Stimulated activated memory B cell treated with anti-CD40 and anti-IgM and Interleukin-4, amounts not matched to agents 10 μg/mL and 1 μg/mL and 100 μg/mL, for 72 hours (primary cell): ENCODE data around the gene PRSS27.
A peak's percentile ranks its signal among the peaks of the same experiment; 100 is the strongest.
"Not testable (repeated sequence)": the region's sequence is repeated elsewhere in the genome, so short reads cannot be mapped to it uniquely, and the experiment has no call there.

Experiments used
- ATAC-seq: fragments of 150-1000 bp; cut with Tn5 transposase; 2 replicates; pipeline ENCODE4 v1.10.0; 2021
- H3K27ac Mint-ChIP-seq: one replicate; pipeline ENCODE4 v1.8.0; 2022; ENCODE audit warnings: mild to moderate bottlenecking, mixed read lengths
- H3K27me3 Mint-ChIP-seq: one replicate; pipeline ENCODE4 v1.8.0; 2022; ENCODE audit warnings: mixed read lengths
- H3K36me3 Mint-ChIP-seq: one replicate; pipeline ENCODE4 v1.8.0; 2022; ENCODE audit warnings: mixed read lengths
- H3K4me1 Mint-ChIP-seq: one replicate; pipeline ENCODE4 v1.8.0; 2022; ENCODE audit warnings: mixed read lengths
- H3K4me3 Mint-ChIP-seq: one replicate; pipeline ENCODE4 v1.8.0; 2022; ENCODE audit warnings: mild to moderate bottlenecking, moderate library complexity, mixed read lengths
- H3K9me3 Mint-ChIP-seq: one replicate; pipeline ENCODE4 v1.8.0; 2022; ENCODE audit warnings: mixed read lengths

Gene PRSS27

DNA sequence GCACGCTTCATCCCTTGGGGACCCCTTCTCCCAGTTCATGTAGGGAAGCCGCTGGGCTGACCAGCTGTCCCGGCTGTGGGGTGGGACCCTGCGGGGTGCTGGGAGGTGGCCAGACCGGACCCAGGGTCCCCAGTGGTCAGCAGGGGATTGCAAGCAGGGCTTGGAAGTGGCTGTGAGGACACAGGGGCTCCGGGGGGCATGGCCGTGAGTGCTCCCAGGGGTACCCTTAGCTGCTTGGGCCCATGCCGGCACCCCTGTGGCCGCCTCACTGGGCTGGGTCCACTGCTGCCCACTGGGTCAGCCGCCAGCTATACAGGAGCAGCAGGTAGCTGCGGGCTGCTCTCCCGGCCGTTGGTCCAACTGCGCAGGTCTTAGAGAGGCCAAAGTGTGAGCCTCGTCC lies 18.8 kb downstream of the PRSS27 start:
- no peak overlapping the region for H3K27ac Mint-ChIP-seq
- peaks cover 5% of the 10 kb centered on the region for H3K4me1 Mint-ChIP-seq
- H3K27me3 Mint-ChIP-seq, result no peaks in the 10 kb centered on the region
- no peaks in the 10 kb centered on the region for H3K9me3 Mint-ChIP-seq
- peaks cover 57% of the 10 kb centered on the region for H3K36me3 Mint-ChIP-seq
- ATAC-seq, result no peak
- H3K4me3 Mint-ChIP-seq, result no peak overlapping the region

DNA sequence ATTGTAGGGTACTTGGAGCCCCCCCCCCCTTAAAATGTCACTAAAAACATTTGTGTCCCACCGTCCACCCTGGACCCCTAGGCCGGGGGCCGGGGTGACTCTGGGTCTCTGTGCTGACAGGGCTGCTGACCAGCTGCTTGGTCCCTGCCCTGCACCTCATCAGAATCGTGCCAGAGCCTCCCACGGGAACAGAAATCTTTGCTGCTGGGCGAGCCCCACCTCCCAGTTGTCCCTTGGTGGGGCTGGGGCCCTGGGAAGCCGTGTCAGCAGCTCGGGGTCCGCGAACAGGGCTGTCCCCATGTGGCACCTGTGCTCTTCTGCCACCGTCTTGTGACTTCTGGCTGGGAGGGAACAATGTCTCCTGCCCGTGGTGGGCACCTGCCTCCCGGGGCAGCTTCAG lies 19.2 kb downstream of the PRSS27 start:
- H3K36me3 Mint-ChIP-seq, result peaks cover 52% of the 10 kb centered on the region
- no peaks in the 10 kb centered on the region for H3K9me3 Mint-ChIP-seq
- no peak overlapping the region for H3K4me3 Mint-ChIP-seq
- peaks cover 5% of the 10 kb centered on the region for H3K4me1 Mint-ChIP-seq
- no peak for ATAC-seq
- no peaks in the 10 kb centered on the region for H3K27me3 Mint-ChIP-seq
- H3K27ac Mint-ChIP-seq, result no peak overlapping the region

DNA sequence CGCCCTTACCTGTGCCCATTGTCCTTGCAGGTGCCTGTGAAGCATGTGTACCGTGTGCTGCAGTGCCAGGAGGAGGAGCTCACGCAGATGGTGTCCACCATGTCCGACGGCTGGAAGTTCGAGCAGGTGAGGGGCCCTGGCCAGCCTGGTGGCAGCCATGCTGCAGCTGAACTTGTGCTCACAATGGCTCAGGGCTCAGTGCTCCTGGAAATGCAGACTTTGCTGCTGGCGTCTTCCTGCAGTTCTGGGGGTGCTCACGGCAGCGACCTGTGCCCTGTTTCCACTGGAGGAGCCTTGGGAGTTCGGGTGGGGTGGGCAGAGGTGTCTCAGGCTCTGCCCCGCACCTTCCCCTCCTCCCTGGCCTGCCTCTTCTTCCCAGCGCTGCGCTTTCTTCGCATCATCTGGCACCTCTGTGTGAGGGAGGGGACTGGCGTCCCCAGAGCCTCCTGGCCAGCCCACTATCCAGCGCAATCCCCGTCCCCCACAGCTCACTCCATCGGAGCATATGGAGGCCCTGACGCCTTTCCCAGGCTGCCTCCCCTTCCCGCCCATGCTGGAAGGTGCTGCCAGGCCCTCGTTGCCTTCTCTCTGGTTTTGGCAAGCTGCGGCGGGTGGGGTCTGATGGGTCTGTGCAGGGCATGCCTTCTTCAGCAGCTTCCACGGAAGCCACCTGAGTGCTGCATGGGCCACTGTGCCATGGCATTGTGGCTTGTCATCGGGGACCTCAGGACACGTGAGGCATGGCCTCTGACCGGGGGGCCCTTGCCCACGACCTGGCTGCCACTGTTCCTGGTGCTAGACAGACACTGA lies 20.0 kb downstream of the PRSS27 start:
- H3K36me3 Mint-ChIP-seq, result peaks cover 47% of the 10 kb centered on the region
- no peak overlapping the region for H3K27ac Mint-ChIP-seq
- no peak for ATAC-seq
- peaks cover 5% of the 10 kb centered on the region for H3K4me1 Mint-ChIP-seq
- no peak overlapping the region for H3K4me3 Mint-ChIP-seq
- no peaks in the 10 kb centered on the region for H3K27me3 Mint-ChIP-seq
- H3K9me3 Mint-ChIP-seq, result no peaks in the 10 kb centered on the region

DNA sequence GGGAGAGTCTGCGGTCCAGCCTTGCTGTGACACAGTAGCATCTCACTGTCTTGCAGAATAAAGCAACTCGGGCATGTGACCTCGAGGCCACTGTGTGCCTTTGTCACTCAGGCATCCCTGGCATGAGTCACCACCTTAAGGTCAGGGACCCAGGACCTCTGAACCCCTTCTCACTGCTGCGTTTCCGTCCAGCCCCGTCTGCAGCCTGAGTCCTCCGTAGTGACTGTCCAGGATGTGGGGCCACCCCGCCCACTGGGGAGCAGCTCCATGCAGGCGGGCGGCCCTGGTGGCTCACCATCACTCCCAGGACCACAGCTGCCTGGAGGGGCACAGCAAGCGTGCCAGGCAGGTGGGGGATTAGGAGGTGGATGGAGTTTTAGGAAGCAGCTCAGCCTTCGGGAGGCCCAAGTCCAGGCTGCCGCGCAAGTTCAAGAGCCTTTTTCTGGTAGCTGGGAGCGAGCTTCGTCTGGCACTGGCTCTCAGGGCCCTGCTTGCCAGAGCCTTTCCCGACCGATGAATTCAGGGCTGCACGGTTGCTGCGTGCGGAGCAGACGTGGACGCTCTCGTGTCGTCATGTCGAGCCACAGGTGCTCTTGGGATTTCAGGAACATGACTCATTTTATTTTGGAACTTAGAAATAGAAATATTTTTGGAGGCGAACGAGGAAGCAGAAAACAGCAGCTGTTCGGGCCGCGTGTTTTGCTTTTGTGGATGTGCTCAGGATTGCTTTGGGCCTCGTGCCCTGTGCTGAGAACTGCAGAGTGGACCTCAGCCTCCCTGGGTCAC lies 20.9 kb downstream of the PRSS27 start:
- Mint-ChIP-seq H3K4me3 (no peak overlapping the region), H3K9me3 (no peaks in the 10 kb centered on the region), H3K4me1 (peaks cover 5% of the 10 kb centered on the region), H3K36me3 (peaks cover 45% of the 10 kb centered on the region), H3K27me3 (no peaks in the 10 kb centered on the region), H3K27ac (no peak overlapping the region)
- ATAC-seq, result no peak

DNA sequence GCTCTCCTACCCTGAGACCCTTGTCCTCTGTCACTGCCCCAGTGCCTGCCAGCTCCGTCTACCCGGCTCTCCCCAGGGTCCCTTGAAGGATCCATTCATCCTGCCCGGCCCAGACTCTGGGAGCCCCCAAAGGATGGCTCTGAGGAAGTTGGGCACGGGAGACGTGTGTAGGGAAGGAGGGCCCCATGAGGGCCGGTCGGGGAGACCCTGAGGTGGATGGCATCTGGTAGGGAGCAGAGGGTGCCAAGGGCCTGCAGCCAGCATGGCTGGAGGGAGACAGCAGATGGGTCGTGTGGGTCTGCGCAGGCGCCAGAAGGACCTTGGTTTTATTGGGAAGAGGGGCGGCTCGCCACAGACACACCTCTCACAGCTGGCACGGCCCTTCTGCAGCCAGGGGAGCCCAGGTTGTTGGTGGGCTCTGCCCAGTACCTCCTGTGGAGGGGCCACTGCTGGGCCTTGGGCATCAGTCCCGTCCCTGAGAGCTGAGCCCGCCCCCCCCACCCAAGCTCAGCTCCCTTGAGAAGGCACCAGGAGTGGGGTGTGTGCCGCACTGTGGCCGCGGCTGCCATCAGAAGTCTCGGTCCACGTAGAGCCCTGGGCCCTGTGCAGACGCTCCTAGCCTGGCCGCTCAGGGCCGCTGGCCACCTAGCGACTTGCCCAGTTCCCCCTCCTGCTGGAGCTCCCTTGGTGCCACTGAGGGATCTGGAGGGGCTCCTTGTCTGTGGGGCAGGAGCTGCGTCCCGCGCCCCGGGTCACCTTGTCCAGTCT lies 21.7 kb downstream of the PRSS27 start:
- H3K27me3 Mint-ChIP-seq, result no peaks in the 10 kb centered on the region
- no peaks in the 10 kb centered on the region for H3K9me3 Mint-ChIP-seq
- H3K36me3 Mint-ChIP-seq, result peaks cover 45% of the 10 kb centered on the region
- no peak overlapping the region for H3K4me3 Mint-ChIP-seq
- peaks cover 10% of the 10 kb centered on the region for H3K4me1 Mint-ChIP-seq
- H3K27ac Mint-ChIP-seq, result no peak overlapping the region
- no peak for ATAC-seq

DNA sequence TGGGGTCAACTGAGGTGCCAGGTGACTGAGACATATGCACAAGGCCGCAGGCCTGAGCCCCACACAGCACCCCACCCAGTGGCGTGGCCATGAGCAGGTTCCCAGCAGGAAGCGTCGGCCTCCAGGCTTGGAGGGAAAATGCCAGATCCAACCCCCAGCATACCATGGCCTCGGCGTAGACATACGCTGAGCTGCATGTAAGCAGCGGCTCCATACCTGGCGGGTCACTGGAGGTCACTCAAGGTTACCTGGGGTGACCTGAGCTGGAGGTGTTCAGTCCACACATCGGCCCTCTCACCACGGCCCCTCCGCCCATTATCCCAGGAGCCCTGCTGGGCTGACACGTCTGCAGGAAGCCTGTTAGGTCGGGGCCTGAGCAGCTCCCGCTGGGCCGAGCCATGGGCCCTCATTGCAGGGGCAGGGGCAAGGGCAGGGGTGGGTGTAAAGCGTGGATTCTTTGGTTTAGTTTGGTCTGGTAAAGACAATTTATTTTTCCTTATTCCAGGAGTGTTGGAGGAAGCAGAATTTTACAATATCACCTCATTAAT lies 22.5 kb downstream of the PRSS27 start:
- Mint-ChIP-seq H3K4me1 (peaks cover 18% of the 10 kb centered on the region), H3K9me3 (no peaks in the 10 kb centered on the region), H3K36me3 (peaks cover 42% of the 10 kb centered on the region), H3K4me3 (no peak overlapping the region), H3K27me3 (no peaks in the 10 kb centered on the region), H3K27ac (no peak overlapping the region)
- ATAC-seq, result no peak

DNA sequence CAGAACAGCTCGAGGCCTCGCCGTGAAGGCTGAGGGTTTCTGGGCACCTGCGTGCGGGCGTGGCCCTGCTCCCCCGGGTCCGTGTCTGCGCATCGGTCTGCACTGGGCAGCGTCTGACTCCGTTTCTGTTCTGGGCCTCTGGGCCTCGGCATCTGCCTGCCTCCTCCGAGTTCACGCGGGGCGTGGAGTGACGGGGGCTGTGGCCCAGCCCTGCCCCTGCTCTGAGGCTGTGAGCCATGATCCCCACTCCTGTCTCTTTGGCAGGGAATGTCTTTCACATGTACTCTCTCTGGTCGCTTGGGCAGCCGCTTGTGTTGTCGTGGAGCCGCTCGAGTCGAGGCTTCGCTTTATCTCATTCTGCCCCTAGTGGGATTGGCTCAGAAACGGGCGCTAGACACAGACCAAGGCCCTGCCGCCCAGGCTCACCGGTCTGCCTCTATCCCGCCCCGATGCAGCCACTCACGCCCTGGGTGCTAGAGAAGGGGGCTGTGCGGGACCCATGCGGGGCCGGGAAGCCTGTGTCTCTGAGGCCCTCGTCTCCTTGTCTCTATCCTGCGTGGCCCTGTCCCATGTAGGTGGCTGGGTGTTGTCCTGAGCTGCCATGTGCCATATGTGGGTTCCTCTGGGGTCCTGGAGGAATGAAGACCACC lies 23.3 kb downstream of the PRSS27 start:
- peaks cover 23% of the 10 kb centered on the region for H3K4me1 Mint-ChIP-seq
- H3K27me3 Mint-ChIP-seq, H3K27ac Mint-ChIP-seq, H3K9me3 Mint-ChIP-seq, ATAC-seq, H3K4me3 Mint-ChIP-seq: not testable (repeated sequence)
- H3K36me3 Mint-ChIP-seq, result peaks cover 36% of the 10 kb centered on the region

DNA sequence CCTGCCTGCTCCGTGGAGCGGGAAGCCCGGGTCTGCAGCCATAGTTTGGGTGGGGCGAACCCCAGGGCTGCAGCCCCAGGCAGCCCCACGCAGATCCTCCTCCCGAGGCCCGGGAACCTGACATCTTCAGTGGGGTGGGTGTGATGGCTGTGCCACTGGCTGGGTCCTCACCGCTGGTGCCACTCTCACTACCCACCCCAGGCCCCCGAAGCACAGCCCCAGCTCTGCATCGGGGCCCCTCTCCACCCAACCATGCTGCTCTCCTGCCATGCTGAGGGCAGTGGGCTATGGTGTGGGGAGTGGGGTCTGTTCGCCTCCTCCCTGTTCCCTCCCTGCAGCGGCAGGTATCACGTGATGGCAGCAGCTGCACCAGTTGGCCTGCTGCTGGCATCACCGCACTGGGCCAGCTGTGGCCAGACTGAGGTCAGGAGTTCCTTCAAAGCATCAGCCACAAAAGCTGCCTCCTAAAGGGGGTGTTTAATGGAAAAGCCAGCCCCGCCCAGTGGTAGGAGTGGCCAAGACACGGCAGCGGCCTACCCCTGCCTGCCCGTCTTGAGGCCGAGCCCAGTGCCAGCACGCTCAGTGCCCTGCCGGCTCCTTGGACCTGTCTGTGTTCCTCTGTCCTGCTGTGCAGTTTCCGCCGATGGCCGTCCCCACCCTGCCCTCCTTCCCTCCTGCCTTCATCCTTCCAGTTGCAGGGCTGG lies 26.9 kb downstream of the PRSS27 start:
- Mint-ChIP-seq H3K27ac (no peak overlapping the region), H3K36me3 (peaks cover 25% of the 10 kb centered on the region), H3K4me1 (peaks cover 26% of the 10 kb centered on the region), H3K9me3 (no peaks in the 10 kb centered on the region), H3K4me3 (no peak overlapping the region), H3K27me3 (no peaks in the 10 kb centered on the region)
- peak; percentile 36 for ATAC-seq

DNA sequence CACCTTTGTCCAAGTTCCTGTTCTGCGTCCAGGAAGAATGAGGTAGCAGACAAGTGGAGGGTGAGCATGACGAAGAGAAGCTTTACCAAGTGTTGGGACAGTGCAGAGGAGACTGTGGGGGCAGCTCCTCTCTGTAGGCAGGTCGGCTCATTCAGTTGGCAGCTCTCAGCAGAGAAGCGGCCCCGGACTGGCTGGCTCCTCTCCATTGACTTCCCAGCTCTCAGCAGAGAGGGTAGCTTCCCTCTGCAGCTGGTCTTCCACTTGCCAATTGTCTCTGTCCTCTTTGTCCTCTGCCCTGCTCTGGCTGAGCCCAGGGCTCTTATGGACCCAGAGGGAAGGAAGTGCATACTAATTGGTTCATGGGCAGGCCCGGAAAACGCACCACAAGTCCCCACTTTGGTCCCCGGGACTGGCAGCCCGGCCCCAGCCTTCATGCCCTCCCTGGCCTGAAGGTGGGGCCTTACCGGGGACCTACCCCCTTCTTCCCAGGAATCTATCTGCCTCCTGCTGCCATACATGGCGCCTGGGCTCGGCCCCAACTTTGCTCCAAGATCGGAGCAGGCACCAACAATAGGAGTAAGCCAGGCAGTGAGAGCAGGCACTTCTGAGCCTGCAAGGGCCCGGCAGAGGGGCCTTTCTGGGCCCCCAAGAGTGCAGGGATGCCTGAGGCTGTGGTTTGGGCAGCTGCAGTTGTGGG lies 27.6 kb downstream of the PRSS27 start:
- no peak for ATAC-seq
- H3K27me3 Mint-ChIP-seq, result no peaks in the 10 kb centered on the region
- H3K9me3 Mint-ChIP-seq, result no peaks in the 10 kb centered on the region
- H3K4me3 Mint-ChIP-seq, result no peak overlapping the region
- peaks cover 33% of the 10 kb centered on the region for H3K4me1 Mint-ChIP-seq
- peaks cover 18% of the 10 kb centered on the region for H3K36me3 Mint-ChIP-seq
- no peak overlapping the region for H3K27ac Mint-ChIP-seq

DNA sequence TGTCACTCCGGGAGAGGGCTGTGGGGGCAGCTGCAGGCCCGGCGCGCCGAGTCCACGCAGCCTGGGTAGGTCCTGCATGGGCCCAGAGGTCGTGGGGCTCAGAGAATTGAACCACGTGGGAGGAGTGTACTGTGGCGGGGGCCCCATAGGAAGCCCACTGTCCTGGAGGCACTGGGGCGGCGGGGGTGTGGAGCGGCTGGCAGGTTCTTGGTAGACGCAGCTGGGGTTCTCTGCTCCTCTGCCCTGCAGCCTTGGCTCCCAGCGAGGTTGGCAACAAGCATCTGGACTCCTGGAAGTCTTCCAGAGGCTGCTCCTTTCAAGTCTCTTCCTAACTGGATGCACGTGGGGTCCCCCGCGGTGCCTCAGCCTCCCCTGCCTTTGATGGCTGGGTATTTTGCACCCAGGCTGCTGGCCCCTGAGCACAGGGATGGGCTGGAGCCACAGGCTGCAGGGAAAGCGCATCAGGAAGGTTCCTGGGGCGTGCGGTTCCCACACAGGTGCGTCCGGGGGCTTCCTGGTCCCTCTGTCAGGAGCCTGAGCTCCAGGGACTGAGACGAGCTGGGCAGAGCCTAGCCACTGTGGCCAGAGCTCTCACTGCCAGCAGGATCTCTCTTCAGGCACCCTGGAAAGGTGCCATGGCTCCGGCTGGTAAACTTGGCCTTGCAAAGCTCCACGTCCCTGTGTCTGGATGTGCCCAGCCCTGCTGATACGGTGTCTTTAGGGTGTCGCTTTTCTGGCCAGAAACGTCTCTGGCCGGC lies 28.4 kb downstream of the PRSS27 start:
- no peak for ATAC-seq
- H3K4me1 Mint-ChIP-seq, result peaks cover 36% of the 10 kb centered on the region
- H3K27ac Mint-ChIP-seq, result no peak overlapping the region
- H3K36me3 Mint-ChIP-seq, result peaks cover 12% of the 10 kb centered on the region
- H3K27me3 Mint-ChIP-seq, result no peaks in the 10 kb centered on the region
- H3K4me3 Mint-ChIP-seq, result no peak overlapping the region
- no peaks in the 10 kb centered on the region for H3K9me3 Mint-ChIP-seq

DNA sequence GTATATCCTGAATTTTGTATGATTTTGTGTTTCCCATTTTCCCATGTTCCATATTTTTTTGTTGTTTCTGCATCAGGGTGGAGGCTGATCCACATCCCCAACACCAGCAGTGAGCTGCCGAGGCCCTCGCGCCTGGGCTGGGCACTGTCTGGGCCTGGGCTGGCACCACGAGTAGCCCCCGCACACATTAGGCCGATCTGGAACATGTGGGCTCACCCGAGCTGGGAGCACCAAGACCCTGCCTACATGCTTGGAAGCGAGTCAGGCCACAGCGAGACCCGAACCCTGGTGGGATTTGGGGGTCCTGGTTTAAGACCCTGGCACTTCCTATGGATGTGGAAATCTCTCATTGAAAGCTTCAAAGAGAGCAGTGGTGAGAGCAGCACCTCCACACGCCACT lies 29.2 kb downstream of the PRSS27 start:
- Mint-ChIP-seq H3K9me3 (no peaks in the 10 kb centered on the region), H3K27ac (peak overlapping the region; percentile 20), H3K36me3 (peaks cover 10% of the 10 kb centered on the region), H3K27me3 (no peaks in the 10 kb centered on the region), H3K4me1 (peaks cover 37% of the 10 kb centered on the region), H3K4me3 (no peak overlapping the region)
- no peak for ATAC-seq

DNA sequence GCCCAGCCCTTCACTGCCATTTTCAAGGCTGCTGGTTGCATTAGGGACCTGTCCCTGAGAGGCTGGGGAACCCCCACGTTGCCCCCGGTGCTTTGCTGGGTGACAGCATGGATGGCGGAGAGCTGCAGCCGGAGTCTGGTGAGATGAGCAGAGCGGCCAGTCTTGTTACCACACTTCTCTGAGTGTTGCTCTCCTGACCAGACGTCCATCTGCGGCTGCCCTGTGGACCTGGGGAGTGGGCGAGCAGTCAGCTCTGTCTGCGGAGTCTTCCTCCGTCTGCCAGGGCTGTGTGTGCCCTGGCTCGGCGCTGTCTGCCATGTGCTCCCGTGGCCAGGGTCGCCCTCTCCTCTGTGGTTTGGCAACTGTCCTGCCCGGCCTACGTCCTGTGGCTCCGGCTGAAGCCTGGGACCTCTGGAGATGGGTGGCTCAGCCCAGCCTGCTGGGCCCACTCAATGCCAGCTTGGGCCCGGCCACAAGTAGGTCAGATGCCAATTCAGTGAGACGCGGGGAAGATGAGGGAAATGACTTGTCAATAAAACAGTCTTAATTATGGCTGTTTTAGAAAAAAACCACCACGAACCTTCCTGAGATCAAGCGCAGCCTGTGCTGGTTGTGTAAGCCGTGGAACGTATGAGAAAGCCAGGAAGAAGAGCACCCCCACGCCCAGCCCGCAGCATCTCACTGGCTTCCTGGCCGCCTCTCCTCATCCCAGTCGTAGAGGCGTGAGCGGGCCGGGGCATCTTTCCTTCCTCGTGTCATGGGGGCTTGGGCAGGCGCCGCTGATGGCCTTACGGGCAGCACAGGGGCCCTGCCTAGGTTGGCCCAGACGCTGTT lies 29.8 kb downstream of the PRSS27 start:
- Mint-ChIP-seq H3K4me3 (no peak overlapping the region), H3K27ac (peak overlapping the region; percentile 20), H3K4me1 (peaks cover 37% of the 10 kb centered on the region), H3K36me3 (peaks cover 10% of the 10 kb centered on the region), H3K9me3 (no peaks in the 10 kb centered on the region), H3K27me3 (no peaks in the 10 kb centered on the region)
- ATAC-seq, result no peak

DNA sequence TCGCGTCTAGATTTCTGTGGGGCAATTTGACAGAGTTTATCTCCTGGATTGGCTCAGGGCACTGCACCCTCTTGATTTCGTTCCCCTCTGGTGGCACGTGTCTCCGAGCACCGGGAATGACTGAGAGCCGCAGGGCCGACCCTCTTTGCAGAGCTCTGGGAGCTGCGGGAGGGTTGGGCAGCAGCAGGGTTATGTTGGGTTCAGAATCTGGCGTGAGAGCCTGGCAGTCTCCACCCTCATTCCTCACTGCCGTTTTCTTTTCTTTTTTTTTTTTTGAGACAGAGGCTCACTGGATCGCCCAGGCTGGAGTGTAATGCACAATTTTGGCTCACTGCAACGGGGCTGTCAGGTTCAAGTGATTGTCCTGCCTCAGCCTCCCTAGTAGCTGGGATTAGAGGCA lies 30.6 kb downstream of the PRSS27 start:
- not testable (repeated sequence) for H3K27ac Mint-ChIP-seq

More for the DNA sequence above, 30.6 kb downstream of the PRSS27 start:
- not testable (repeated sequence) for ATAC-seq, H3K9me3 Mint-ChIP-seq, H3K27me3 Mint-ChIP-seq, H3K4me3 Mint-ChIP-seq
- Mint-ChIP-seq H3K36me3 (peaks cover 10% of the 10 kb centered on the region), H3K4me1 (peaks cover 43% of the 10 kb centered on the region)
